HPDE6-E6E7 (cell line): Measurements from ENCODE around the gene DENND1A.
A peak's percentile ranks its signal among the peaks of the same experiment; 100 is the strongest.
"Not testable (repeated sequence)": the region's sequence is repeated elsewhere in the genome, so short reads cannot be mapped to it uniquely, and the experiment has no call there.

Source experiments
- DNase-seq: peaks from one replicate; pipeline ENCODE4 v3.0.0; 2011; ENCODE audit warnings: missing footprints; ENCODE audit errors: extremely low spot score

Gene DENND1A

GRCh38 chr9:123948286-123948685, 18.4 kb upstream of the DENND1A start:
- DNase-seq = no peak

GRCh38 chr9:123947326-123947725, 17.4 kb upstream of the DENND1A start:
- DNase-seq = no peak

- DNase-seq = no peak
Observed at GRCh38 chr9:123946101-123946821, 16.3 kb upstream of the DENND1A start.

- no peak for DNase-seq
Observed at GRCh38 chr9:123945532-123945931, 15.6 kb upstream of the DENND1A start.

- not testable (repeated sequence) for DNase-seq
Observed at GRCh38 chr9:123944464-123944863, 14.5 kb upstream of the DENND1A start.

- no peak for DNase-seq
Observed at GRCh38 chr9:123943671-123944070, 13.7 kb upstream of the DENND1A start.

- DNase-seq = no peak
Observed at GRCh38 chr9:123942542-123942941, 12.6 kb upstream of the DENND1A start.

- DNase-seq = no peak
Observed at GRCh38 chr9:123941524-123942070, 11.7 kb upstream of the DENND1A start.

GRCh38 chr9:123940721-123941523, 11.0 kb upstream of the DENND1A start:
- no peak for DNase-seq

GRCh38 chr9:123938401-123938800, 8.5 kb upstream of the DENND1A start:
- no peak for DNase-seq

- DNase-seq = not testable (repeated sequence)
Observed at GRCh38 chr9:123936575-123936974, 6.6 kb upstream of the DENND1A start.

- peak; percentile 36 for DNase-seq
Observed at GRCh38 chr9:123933440-123934212, 3.7 kb upstream of the DENND1A start.

- DNase-seq = no peak
Observed at GRCh38 chr9:123929177-123929869, 603 bp downstream of the DENND1A start.

- DNase-seq = no peak
Observed at GRCh38 chr9:123928533-123929176, 1.3 kb downstream of the DENND1A start.

GRCh38 chr9:123927625-123928532, 2.0 kb downstream of the DENND1A start:
- no peak for DNase-seq

- no peak for DNase-seq
Observed at GRCh38 chr9:123926941-123927340, 3.0 kb downstream of the DENND1A start.

- no peak for DNase-seq
Observed at GRCh38 chr9:123925819-123926218, 4.1 kb downstream of the DENND1A start.

GRCh38 chr9:123925161-123925560, 4.8 kb downstream of the DENND1A start:
- no peak for DNase-seq

- DNase-seq = no peak
Observed at GRCh38 chr9:123924727-123925126, 5.2 kb downstream of the DENND1A start.

GRCh38 chr9:123923884-123924283, 6.0 kb downstream of the DENND1A start:
- DNase-seq = no peak
